ENCODE measurements around the gene DLG1. TPM values are rescaled to one million over a fixed set of nuclear protein-coding genes. Genes with fewer than 3 reads are reported as not detected.

Gene DLG1
- total RNA-seq, 1 donor = 48.0 TPM

DNA sequence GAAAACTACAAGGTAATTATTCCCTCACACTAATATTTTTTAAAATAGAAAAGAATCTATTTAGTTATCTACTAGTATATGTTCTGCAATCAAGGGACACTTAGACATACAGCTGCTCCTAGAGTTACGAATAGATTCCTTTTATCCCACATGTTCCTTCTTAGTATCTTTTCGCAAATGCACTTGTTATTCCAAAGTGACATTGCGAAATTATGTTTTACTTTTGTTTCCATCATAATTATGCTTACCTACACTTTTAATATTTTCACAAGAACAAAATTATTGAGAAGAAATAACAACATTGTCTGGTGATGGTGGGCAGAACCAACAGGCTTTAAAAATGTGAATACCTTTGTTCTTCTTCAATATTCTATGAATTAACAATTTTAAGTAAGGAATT is 161.7 kb downstream of the DLG1 start:
- Histone ChIP-seq H3K4me1 (ENCODE audit: insufficient read depth, low read length) (no peaks in the 10 kb centered on the region), H3K9me3 (ENCODE audit: low read depth, low read length) (peaks cover 13% of the 10 kb centered on the region), H3K4me3 (ENCODE audit: low read length) (no peak overlapping the region), H3K27me3 (ENCODE audit: insufficient read depth, low read length) (no peaks in the 10 kb centered on the region)

DNA sequence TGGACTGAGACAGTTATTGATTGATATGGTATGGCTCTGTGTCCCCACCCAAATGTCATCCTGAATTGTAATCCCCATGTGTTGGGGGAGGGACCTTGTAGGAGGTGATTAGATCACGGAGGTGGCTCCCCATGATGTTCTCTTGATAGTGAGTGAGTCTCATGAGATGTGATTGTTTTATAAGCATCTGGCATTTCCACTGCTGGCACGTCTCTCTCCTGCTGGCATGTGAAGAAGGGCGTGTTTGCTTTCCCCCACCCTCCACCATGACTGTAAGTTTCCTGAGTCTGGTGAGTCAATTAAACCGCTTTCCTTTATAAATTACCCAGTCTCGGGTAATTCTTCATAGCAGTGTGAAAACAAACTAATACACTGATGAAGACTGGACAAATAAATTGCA is 163.2 kb downstream of the DLG1 start:
- Histone ChIP-seq H3K27me3 (ENCODE audit: insufficient read depth, low read length) (no peaks in the 10 kb centered on the region), H3K4me3 (ENCODE audit: low read length) (no peak overlapping the region), H3K4me1 (ENCODE audit: insufficient read depth, low read length) (no peaks in the 10 kb centered on the region), H3K9me3 (ENCODE audit: low read depth, low read length) (peaks cover 13% of the 10 kb centered on the region)

DNA sequence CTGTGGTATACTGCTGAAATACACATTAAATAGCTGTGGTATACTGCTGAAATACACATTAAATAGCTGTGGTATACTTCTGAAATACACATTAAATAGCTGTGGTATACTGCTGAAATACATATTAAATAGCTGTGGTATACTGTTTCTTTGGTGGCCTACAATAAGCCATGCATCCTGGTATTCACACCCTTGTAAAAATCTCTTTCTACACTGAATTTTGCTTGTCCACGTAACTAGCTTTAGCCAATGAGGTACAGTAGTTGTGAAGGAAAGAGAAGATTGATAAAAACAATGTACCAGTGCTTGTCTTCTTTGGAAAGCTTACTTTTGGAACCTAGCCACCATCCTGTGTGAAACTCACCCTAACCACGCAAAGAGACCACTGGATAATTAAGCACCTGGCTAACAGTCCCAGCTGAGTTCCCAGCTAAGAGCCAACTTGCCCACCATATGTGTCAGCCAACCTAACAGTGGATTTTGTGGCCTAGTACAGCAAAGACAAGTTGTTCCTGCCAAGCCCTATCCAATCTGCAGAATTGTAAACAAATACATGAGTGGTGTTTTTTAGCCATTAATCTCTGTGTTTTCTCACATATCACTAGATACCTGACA is 165.4 kb downstream of the DLG1 start:
- no peaks in the 10 kb centered on the region for H3K4me1 ChIP-seq (ENCODE audit: insufficient read depth, low read length)
- no peaks in the 10 kb centered on the region for H3K27me3 ChIP-seq (ENCODE audit: insufficient read depth, low read length)
- no peak overlapping the region for H3K4me3 ChIP-seq (ENCODE audit: low read length)
- peaks cover 13% of the 10 kb centered on the region for H3K9me3 ChIP-seq (ENCODE audit: low read depth, low read length)

DNA sequence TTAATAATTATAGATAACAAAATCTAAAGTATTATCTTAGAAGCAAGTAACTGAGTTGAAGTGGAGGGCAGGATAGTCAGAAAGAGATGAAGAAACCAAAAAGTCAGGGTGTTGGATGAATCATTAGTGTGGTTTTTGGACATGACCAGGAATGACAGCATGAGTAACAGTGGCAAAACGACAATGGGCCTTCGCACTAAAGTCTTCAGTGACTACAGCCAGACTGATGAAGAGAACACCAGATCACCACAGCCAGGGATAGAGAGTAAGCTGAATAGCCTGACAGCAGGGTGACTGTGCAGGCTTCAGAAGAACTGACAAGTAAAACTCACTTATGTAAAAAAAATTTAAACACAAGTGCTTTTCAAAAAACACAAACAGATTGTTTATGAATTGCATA is 172.8 kb downstream of the DLG1 start:
- no peaks in the 10 kb centered on the region for H3K4me1 ChIP-seq (ENCODE audit: insufficient read depth, low read length)
- H3K27me3 ChIP-seq (ENCODE audit: insufficient read depth, low read length) = no peaks in the 10 kb centered on the region
- no peak overlapping the region for H3K4me3 ChIP-seq (ENCODE audit: low read length)
- H3K9me3 ChIP-seq (ENCODE audit: low read depth, low read length) = no peaks in the 10 kb centered on the region

GRCh38 chr3:197124713-197125112 is 173.7 kb downstream of the DLG1 start:
- H3K4me3 ChIP-seq (ENCODE audit: low read length) = no peak overlapping the region
- no peaks in the 10 kb centered on the region for H3K4me1 ChIP-seq (ENCODE audit: insufficient read depth, low read length)
- H3K27me3 ChIP-seq (ENCODE audit: insufficient read depth, low read length) = no peaks in the 10 kb centered on the region
- no peaks in the 10 kb centered on the region for H3K9me3 ChIP-seq (ENCODE audit: low read depth, low read length)

- Histone ChIP-seq H3K27me3 (ENCODE audit: insufficient read depth, low read length) (no peaks in the 10 kb centered on the region), H3K4me1 (ENCODE audit: insufficient read depth, low read length) (no peaks in the 10 kb centered on the region), H3K9me3 (ENCODE audit: low read depth, low read length) (no peaks in the 10 kb centered on the region), H3K4me3 (ENCODE audit: low read length) (no peak overlapping the region)
These were observed 176.0 kb downstream of the DLG1 start for GRCh38 chr3:197122394-197122793.

DNA sequence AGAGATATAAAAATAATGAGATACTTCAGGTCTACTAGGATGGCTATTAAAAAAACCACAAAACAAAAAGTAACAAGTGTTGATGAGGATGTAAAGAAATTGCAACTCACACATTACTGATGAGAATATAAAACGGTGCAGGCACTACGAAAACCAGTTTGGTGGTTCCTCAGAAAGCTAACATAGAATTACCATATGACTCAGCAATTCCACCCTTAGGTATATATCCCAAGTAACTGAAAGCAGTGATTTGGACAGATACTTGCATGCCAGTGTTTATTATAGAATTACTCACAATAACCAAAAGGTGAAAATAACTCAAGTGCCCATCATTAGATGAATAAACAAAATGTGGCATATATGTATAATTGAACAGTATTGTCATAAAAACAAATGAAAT is 181.3 kb downstream of the DLG1 start:
- Histone ChIP-seq H3K27me3 (ENCODE audit: insufficient read depth, low read length) (no peaks in the 10 kb centered on the region), H3K4me1 (ENCODE audit: insufficient read depth, low read length) (no peaks in the 10 kb centered on the region), H3K4me3 (ENCODE audit: low read length) (no peak overlapping the region), H3K9me3 (ENCODE audit: low read depth, low read length) (no peaks in the 10 kb centered on the region)

GRCh38 chr3:197114007-197114406 is 184.4 kb downstream of the DLG1 start:
- no peaks in the 10 kb centered on the region for H3K27me3 ChIP-seq (ENCODE audit: insufficient read depth, low read length)
- H3K9me3 ChIP-seq (ENCODE audit: low read depth, low read length) = no peaks in the 10 kb centered on the region
- H3K4me1 ChIP-seq (ENCODE audit: insufficient read depth, low read length) = no peaks in the 10 kb centered on the region
- no peak overlapping the region for H3K4me3 ChIP-seq (ENCODE audit: low read length)

DNA sequence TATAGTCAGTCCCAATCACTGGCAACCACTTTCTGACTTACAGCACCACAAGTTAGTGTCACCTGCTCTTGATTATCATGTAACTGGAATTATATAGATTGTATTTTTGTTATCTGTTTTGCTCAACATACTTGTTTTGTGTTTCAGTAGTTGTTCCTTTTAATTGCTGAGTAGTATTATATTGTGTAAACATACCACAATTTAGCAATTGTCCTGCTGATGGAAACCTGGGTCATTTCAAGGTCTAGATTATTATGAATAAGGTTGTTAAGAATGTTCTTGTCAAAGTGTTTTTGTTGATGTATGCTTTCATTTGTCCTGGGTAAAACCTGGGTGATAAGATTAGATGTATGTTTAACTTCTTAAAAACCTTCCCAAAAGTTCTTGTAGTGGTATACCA is 186.7 kb downstream of the DLG1 start:
- no peak overlapping the region for H3K4me3 ChIP-seq (ENCODE audit: low read length)
- no peaks in the 10 kb centered on the region for H3K9me3 ChIP-seq (ENCODE audit: low read depth, low read length)
- H3K27me3 ChIP-seq (ENCODE audit: insufficient read depth, low read length) = no peaks in the 10 kb centered on the region
- H3K4me1 ChIP-seq (ENCODE audit: insufficient read depth, low read length) = no peaks in the 10 kb centered on the region

GRCh38 chr3:197105786-197106185 is 192.6 kb downstream of the DLG1 start:
- no peaks in the 10 kb centered on the region for H3K9me3 ChIP-seq (ENCODE audit: low read depth, low read length)
- H3K4me1 ChIP-seq (ENCODE audit: insufficient read depth, low read length) = no peaks in the 10 kb centered on the region
- no peaks in the 10 kb centered on the region for H3K27me3 ChIP-seq (ENCODE audit: insufficient read depth, low read length)
- no peak overlapping the region for H3K4me3 ChIP-seq (ENCODE audit: low read length)

- H3K4me3 ChIP-seq (ENCODE audit: low read length) = no peak overlapping the region
- H3K9me3 ChIP-seq (ENCODE audit: low read depth, low read length) = no peaks in the 10 kb centered on the region
- H3K27me3 ChIP-seq (ENCODE audit: insufficient read depth, low read length) = no peaks in the 10 kb centered on the region
These were observed 193.7 kb downstream of the DLG1 start for GRCh38 chr3:197104738-197105137.

DNA sequence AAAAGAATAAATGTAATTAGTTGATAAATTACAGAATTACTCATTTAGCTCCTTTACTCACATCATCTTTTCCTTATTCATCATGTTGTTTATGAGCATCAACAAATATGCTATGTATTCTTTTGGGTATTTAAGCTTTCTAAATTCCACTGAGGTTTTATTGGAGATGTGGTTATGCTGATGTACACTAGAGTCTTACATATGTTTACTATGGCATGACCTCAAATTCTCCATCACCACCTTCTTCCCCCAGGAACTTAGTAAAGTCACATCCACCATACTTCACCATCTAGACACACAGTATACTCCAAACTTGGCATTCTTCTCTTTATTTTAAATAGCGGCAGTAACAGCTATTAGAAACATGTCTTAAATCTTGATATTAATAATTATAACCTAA is 194.6 kb downstream of the DLG1 start:
- no peaks in the 10 kb centered on the region for H3K9me3 ChIP-seq (ENCODE audit: low read depth, low read length)
- no peaks in the 10 kb centered on the region for H3K27me3 ChIP-seq (ENCODE audit: insufficient read depth, low read length)
- no peaks in the 10 kb centered on the region for H3K4me1 ChIP-seq (ENCODE audit: insufficient read depth, low read length)
- H3K4me3 ChIP-seq (ENCODE audit: low read length) = no peak overlapping the region

More at GRCh38 chr3:197104738-197105137, 193.7 kb downstream of the DLG1 start:
- no peaks in the 10 kb centered on the region for H3K4me1 ChIP-seq (ENCODE audit: insufficient read depth, low read length)

- Histone ChIP-seq H3K9me3 (ENCODE audit: low read depth, low read length) (no peaks in the 10 kb centered on the region), H3K4me1 (ENCODE audit: insufficient read depth, low read length) (peaks cover 4% of the 10 kb centered on the region), H3K4me3 (ENCODE audit: low read length) (no peak overlapping the region), H3K27me3 (ENCODE audit: insufficient read depth, low read length) (no peaks in the 10 kb centered on the region)
These were observed 204.5 kb downstream of the DLG1 start for GRCh38 chr3:197093871-197094270.

DNA sequence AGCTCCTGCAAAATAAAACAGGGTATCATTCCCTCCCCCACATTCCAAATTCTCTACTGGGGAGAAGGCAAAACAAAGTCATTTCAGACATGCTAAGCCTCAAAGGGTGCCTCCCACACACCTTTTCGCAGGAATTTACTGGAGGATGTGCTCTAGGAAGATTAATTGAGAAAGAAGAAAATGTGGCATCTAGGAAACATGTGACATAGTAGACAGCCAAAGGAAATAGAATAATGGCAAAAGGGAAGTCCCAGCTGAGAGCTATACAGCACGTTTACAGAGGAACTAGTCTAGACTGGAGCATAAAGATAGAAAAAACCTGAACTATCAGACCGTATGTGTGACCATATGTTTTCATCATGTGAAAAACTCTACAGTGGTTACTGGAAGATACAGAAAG is 210.0 kb downstream of the DLG1 start:
- Histone ChIP-seq H3K9me3 (ENCODE audit: low read depth, low read length) (no peaks in the 10 kb centered on the region), H3K27me3 (ENCODE audit: insufficient read depth, low read length) (no peaks in the 10 kb centered on the region), H3K4me3 (ENCODE audit: low read length) (no peak overlapping the region), H3K4me1 (ENCODE audit: insufficient read depth, low read length) (peaks cover 10% of the 10 kb centered on the region)

- no peaks in the 10 kb centered on the region for H3K27me3 ChIP-seq (ENCODE audit: insufficient read depth, low read length)
- no peaks in the 10 kb centered on the region for H3K9me3 ChIP-seq (ENCODE audit: low read depth, low read length)
- H3K4me3 ChIP-seq (ENCODE audit: low read length) = no peak overlapping the region
- H3K4me1 ChIP-seq (ENCODE audit: insufficient read depth, low read length) = peaks cover 10% of the 10 kb centered on the region
These were observed 213.3 kb downstream of the DLG1 start for GRCh38 chr3:197085137-197085536.

GRCh38 chr3:197083486-197083885 is 214.9 kb downstream of the DLG1 start:
- Histone ChIP-seq H3K27me3 (ENCODE audit: insufficient read depth, low read length) (no peaks in the 10 kb centered on the region), H3K4me1 (ENCODE audit: insufficient read depth, low read length) (peaks cover 4% of the 10 kb centered on the region), H3K9me3 (ENCODE audit: low read depth, low read length) (no peaks in the 10 kb centered on the region), H3K4me3 (ENCODE audit: low read length) (no peak overlapping the region)

All from mononuclear cell (primary cell).